Astrocyte (in vitro differentiated cells and primary cell): Measurements from ENCODE around the gene CCDC12. TPM values are rescaled to one million over a fixed set of nuclear protein-coding genes. Genes with fewer than 3 reads are reported as not detected.

Source experiments
- DNase-seq: peaks from one replicate; pipeline ENCODE4 v3.0.0-alpha.2; 2010; ENCODE audit warnings: low read depth
- FAIRE-seq: peaks from 2 replicates; lab custom pipeline; 2011; peaks lifted over from hg19 to GRCh38; lab: Jason Lieb, UNC
- H2AFZ ChIP-seq: 2 replicates; pipeline ENCODE4 v1.6.0; 2012; ENCODE audit warnings: low read depth, low read length, inconsistent platforms
- H3K27ac ChIP-seq: 2 replicates; pipeline ENCODE4 v1.5.1; 2011; ENCODE audit warnings: low read depth, low read length, inconsistent platforms
- H3K27me3 ChIP-seq: 2 replicates; pipeline ENCODE4 v1.6.0; 2011; ENCODE audit warnings: low read length, inconsistent platforms; ENCODE audit not compliant: insufficient read depth
- H3K36me3 ChIP-seq: 2 replicates; pipeline ENCODE4 v1.5.1; 2011; ENCODE audit warnings: low read length, inconsistent platforms; ENCODE audit not compliant: insufficient read depth
- H3K4me1 ChIP-seq: 2 replicates; pipeline ENCODE4 v1.5.1; 2011; ENCODE audit warnings: low read length, inconsistent platforms; ENCODE audit not compliant: insufficient read depth
- H3K4me2 ChIP-seq: 2 replicates; pipeline ENCODE4 v1.6.0; 2012; ENCODE audit warnings: low read length, inconsistent platforms
- H3K4me3 ChIP-seq: 2 replicates; pipeline ENCODE4 v1.5.1; 2011; ENCODE audit warnings: low read depth, mild to moderate bottlenecking, low read length, inconsistent platforms; ENCODE audit not compliant: insufficient read depth
- H3K79me2 ChIP-seq: 2 replicates; pipeline ENCODE4 v1.6.0; 2012; ENCODE audit warnings: mild to moderate bottlenecking, low read length, inconsistent platforms; ENCODE audit not compliant: insufficient read depth
- H3K9ac ChIP-seq: 2 replicates; pipeline ENCODE4 v1.6.0; 2012; ENCODE audit warnings: mild to moderate bottlenecking, low read length, inconsistent platforms
- H3K9me3 ChIP-seq: 2 replicates; pipeline ENCODE4 v1.5.1; 2012; ENCODE audit warnings: low read depth, mild to moderate bottlenecking, low read length, inconsistent platforms; ENCODE audit not compliant: insufficient read depth
- H4K20me1 ChIP-seq: 2 replicates; pipeline ENCODE4 v1.6.0; 2012; ENCODE audit warnings: low read length, inconsistent platforms; ENCODE audit not compliant: insufficient read depth
- H3K27ac Mint-ChIP-seq: one replicate; pipeline ENCODE4 v1.8.0; 2021; ENCODE audit warnings: mild to moderate bottlenecking, mixed read lengths; ENCODE audit not compliant: unreplicated experiment
- H3K27me3 Mint-ChIP-seq: one replicate; pipeline ENCODE4 v1.8.0; 2021; ENCODE audit warnings: low read depth, mixed read lengths; ENCODE audit not compliant: unreplicated experiment
- H3K36me3 Mint-ChIP-seq: one replicate; pipeline ENCODE4 v1.8.0; 2021; ENCODE audit warnings: low read depth, mixed read lengths; ENCODE audit not compliant: unreplicated experiment
- H3K4me1 Mint-ChIP-seq: one replicate; pipeline ENCODE4 v1.8.0; 2021; ENCODE audit warnings: low read depth, mixed read lengths; ENCODE audit not compliant: unreplicated experiment
- H3K4me3 Mint-ChIP-seq: one replicate; pipeline ENCODE4 v1.8.0; 2021; ENCODE audit warnings: mild to moderate bottlenecking, moderate library complexity, mixed read lengths; ENCODE audit not compliant: unreplicated experiment
- H3K9me3 Mint-ChIP-seq: one replicate; pipeline ENCODE4 v1.8.0; 2021; ENCODE audit warnings: mild to moderate bottlenecking, mixed read lengths; ENCODE audit not compliant: unreplicated experiment
- CTCF ChIP-seq: IDR thresholded peaks from 2 replicates; pipeline ENCODE4 v1.5.1; 2011; ENCODE audit warnings: low read depth, mild to moderate bottlenecking, inconsistent platforms, low read length, moderate library complexity; ENCODE audit not compliant: insufficient read depth
- EZH2 ChIP-seq: IDR thresholded peaks from 2 replicates; pipeline ENCODE4 v1.6.1; 2012; ENCODE audit warnings: mild to moderate bottlenecking, low read length, inconsistent platforms; ENCODE audit not compliant: insufficient read depth
- total RNA-seq: library from RNA; stranded (reverse); gene quantifications from 2 replicates; pipeline ENCODE4 v1.2.1, GENCODE V29; 2021

The CCDC12 gene
- total RNA-seq, 1 donor from 2014 or later: 29.0 TPM

DNA sequence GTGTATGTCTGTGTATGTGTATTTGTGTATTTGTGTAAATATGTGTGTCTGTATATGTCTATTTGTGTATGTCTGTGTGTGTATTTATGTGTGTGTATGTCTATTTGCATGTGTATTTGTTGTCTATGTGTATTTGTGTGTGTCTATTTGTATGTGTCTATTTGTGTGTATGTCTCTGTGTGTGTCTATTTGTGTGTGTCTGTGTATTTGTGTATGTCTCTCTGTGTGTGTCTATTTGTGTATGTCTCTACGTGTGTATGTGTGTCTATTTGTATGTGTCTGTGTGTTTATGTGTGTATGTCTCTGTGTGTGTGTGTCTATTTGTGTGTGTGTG lies 68.6 kb downstream of the CCDC12 start:
- TF ChIP-seq CTCF: no peak
- TF ChIP-seq EZH2: no peak
- Histone ChIP-seq H3K4me2 (no peak overlapping the region), H3K27ac (no peak overlapping the region), H3K4me1 (peaks cover 25% of the 10 kb centered on the region), H3K9me3 (no peaks in the 10 kb centered on the region), H3K79me2 (no peaks in the 10 kb centered on the region), H4K20me1 (no peaks in the 10 kb centered on the region), H3K27me3 (no peaks in the 10 kb centered on the region), H3K36me3 (no peaks in the 10 kb centered on the region), H3K4me3 (no peak overlapping the region), H3K9ac (no peak overlapping the region), H2AFZ (no peak overlapping the region)
- H3K27me3 Mint-ChIP-seq: peaks cover 14% of the 10 kb centered on the region
- no peaks in the 10 kb centered on the region for H3K9me3 Mint-ChIP-seq
- no peak for DNase-seq
- no peak for FAIRE-seq
- no peak overlapping the region for H3K27ac Mint-ChIP-seq
- H3K36me3 Mint-ChIP-seq: no peaks in the 10 kb centered on the region
- no peak overlapping the region for H3K4me3 Mint-ChIP-seq
- H3K4me1 Mint-ChIP-seq: no peaks in the 10 kb centered on the region

DNA sequence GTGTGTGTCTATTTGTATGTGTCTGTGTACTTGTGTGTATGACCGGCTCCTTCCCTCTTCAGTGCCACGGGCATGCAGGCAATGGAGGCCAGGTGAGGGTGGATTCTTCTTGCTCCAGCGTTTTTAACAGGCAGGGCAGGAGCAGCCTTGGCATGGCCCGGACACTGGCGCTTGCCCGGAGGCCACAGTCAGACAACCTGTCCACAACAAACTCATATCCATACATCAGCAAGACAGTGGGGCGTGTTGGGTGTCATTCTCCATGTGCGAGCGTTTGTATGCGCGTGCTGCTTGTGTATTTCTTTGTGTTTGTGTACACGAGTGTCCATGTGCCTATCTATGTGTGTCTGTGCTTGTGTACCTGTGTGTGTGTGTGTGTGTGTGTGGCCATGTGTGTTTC lies 69.3 kb downstream of the CCDC12 start:
- peaks cover 16% of the 10 kb centered on the region for H3K27me3 Mint-ChIP-seq
- H3K27ac Mint-ChIP-seq: no peak overlapping the region
- Histone ChIP-seq H3K27ac (no peak overlapping the region), H3K9ac (no peak overlapping the region), H3K4me3 (no peak overlapping the region), H3K27me3 (no peaks in the 10 kb centered on the region), H3K36me3 (no peaks in the 10 kb centered on the region), H4K20me1 (no peaks in the 10 kb centered on the region), H3K4me1 (peaks cover 25% of the 10 kb centered on the region), H2AFZ (no peak overlapping the region), H3K4me2 (no peak overlapping the region), H3K79me2 (no peaks in the 10 kb centered on the region), H3K9me3 (no peaks in the 10 kb centered on the region)
- no peaks in the 10 kb centered on the region for H3K36me3 Mint-ChIP-seq
- TF ChIP-seq EZH2 (no peak), CTCF (no peak)
- FAIRE-seq: no peak
- H3K4me1 Mint-ChIP-seq: no peaks in the 10 kb centered on the region
- no peak for DNase-seq
- no peak overlapping the region for H3K4me3 Mint-ChIP-seq
- no peaks in the 10 kb centered on the region for H3K9me3 Mint-ChIP-seq

DNA sequence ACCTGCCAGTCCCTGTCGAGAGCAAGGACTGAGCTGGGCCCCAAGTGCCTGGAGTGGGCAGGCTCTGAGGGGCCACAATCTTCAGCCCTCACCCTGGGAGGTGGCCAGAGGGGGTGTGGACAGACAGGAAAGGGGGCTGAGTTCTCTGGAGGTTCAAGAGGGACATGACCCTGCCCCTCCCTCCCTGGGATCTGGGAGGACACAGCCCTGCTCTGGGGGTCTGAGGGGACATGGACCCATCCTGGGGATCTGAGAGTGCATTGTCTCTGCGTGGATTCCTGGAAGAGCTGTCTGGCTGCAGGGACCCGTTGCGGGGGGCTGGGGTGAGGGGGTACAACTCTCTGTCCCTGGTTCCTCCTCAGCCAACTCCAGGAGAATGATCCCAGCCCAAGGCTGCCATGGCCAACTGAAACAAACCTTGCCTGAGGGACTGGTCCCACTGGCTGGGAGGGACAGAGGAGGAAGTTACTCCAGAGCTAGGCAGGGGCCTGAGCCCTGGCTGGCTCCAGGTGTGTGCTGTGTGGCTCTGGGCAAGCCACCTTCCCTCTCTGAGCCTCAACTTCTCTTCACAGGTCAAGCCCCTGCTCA lies 70.0 kb downstream of the CCDC12 start:
- Histone ChIP-seq H4K20me1 (no peaks in the 10 kb centered on the region), H3K36me3 (no peaks in the 10 kb centered on the region), H3K9ac (no peak overlapping the region), H3K27ac (no peak overlapping the region), H3K4me2 (no peak overlapping the region), H2AFZ (no peak overlapping the region), H3K4me3 (no peak overlapping the region), H3K27me3 (no peaks in the 10 kb centered on the region), H3K79me2 (no peaks in the 10 kb centered on the region), H3K4me1 (peaks cover 25% of the 10 kb centered on the region), H3K9me3 (no peaks in the 10 kb centered on the region)
- peaks cover 16% of the 10 kb centered on the region for H3K27me3 Mint-ChIP-seq
- TF ChIP-seq EZH2 (no peak), CTCF (no peak)
- no peaks in the 10 kb centered on the region for H3K9me3 Mint-ChIP-seq
- H3K27ac Mint-ChIP-seq: no peak overlapping the region
- no peak overlapping the region for H3K4me3 Mint-ChIP-seq
- no peaks in the 10 kb centered on the region for H3K36me3 Mint-ChIP-seq
- FAIRE-seq (no peak), DNase-seq (no peak)
- H3K4me1 Mint-ChIP-seq: no peaks in the 10 kb centered on the region
